Measurements from ENCODE around the gene HCN2.
A peak's percentile ranks its signal among the peaks of the same experiment; 100 is the strongest.
"Not testable (repeated sequence)": the region's sequence is repeated elsewhere in the genome, so short reads cannot be mapped to it uniquely, and the experiment has no call there.

The HCN2 gene

DNA sequence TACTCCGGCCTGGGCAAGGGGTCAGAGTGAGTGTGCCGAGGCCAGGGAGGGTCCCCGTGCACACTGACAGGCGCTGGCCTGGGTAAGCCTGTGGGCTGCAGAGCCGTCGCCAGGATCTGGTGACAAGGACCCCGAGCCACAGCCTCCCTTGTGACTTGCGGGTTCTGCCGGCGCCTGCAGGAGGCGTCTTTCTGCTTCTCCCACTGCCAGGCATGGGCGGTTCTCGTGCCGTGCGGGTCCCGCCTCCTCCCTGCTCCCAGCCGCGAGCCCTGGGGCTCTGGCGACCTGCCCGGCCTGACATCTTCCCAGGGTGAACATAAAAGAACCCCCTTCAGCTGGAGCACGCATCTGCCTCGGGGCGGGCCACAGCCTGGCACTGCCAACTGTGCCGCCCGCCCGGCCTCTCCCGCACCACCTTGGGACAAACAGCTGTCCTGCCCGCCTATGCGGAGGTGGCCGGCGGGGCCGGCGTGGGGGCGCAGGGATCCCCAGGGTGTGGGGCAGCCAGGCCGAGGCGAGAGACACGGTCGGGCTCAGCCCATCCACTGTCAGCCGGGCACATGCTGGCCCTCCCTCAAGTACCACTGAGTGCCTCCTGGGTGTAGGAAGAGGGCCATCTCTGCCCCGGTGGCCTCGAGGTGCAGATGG, 1.5 kb upstream of the HCN2 start:
- peak; percentile 94 for DNase-seq

GRCh38 chr19:588741-589692, 664 bp upstream of the HCN2 start:
- DNase-seq: no peak

DNA sequence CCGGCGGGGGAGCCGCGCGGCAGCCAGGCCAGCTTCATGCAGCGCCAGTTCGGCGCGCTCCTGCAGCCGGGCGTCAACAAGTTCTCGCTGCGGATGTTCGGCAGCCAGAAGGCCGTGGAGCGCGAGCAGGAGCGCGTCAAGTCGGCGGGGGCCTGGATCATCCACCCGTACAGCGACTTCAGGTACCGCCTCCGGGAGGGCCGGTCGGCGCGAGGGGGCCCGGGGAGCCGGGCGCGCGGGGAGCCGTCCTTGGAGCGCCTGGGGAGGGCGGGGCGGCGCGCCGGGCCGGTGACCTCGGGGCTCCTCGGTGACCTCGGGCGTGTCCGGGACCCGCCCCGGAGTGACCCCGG, 690 bp downstream of the HCN2 start:
- DNase-seq: peak; percentile 61

DNA sequence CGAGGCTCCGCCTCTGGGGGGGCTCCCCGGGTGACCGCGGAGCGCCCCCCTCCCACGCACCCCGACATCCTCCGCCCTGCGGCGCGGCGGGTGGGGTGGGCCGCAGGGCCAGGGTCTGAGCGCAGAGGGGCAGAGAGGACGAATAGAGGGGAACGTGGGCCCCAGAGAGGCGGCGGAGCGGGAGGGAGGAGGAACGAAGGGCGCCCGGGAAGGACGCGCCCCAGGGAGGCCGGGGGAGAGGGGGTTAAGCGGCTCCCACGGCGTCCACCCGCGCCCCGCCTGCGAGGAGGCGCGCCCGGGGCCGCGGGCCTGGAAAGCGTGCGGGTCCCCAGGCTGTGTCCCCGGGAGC, 1.0 kb downstream of the HCN2 start:
- no peak for DNase-seq

- DNase-seq: peak; percentile 53
These were observed 1.6 kb downstream of the HCN2 start for GRCh38 chr19:591099-591958.

- no peak for DNase-seq
These were observed 2.4 kb downstream of the HCN2 start for GRCh38 chr19:592101-592500.

DNA sequence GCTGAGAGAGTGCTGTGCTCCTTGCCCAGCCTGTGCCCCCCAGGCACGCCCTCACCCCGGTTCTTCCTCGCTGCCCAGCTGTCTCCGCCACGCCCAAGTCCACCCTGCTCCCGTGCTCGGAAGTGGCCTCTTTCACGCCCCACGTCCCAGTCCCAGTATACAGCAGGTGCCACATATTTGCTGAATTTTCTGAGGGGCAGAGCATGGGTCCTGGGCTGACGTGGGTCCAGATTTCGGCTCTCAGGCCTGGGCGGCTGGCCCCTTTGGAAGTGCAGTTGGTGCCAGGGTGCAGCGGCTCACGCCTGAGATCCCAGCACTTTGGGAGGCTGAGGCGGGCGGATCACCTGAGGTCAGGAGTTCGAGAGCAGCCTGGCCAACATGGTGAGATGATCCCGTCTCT, 3.4 kb downstream of the HCN2 start:
- no peak for DNase-seq

GRCh38 chr19:593505-593904, 3.8 kb downstream of the HCN2 start:
- DNase-seq: no peak

DNA sequence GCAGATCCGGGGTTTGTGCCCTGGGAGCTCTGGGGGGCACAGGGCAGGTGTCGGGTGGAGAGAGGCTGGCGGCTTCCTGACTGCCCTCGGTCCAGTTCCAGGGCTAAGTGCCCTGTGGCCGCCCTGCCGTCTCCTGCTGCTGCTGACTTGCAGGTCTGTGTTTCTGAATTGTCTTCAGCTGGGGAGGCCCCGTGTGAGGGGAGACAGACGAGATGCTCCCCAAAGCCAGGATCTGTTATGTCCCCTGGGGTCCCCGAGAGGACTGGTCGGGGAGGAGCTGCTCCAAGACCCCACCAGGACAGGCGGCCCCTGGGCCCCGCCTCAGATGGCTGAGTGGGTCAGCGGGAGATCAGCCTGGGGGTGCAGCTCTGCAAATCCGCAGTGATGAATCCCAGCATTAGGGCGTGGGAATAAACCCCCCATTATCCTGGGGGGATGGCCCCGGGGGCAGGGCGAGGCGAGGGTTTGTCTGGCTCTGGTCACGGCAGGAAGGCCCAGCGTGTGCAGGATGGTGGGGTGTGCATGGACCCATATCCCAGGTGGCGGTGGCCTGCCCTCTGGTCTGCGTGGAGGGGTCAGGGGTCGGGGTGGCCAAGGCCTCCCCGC, 4.7 kb downstream of the HCN2 start:
- no peak for DNase-seq

DNA sequence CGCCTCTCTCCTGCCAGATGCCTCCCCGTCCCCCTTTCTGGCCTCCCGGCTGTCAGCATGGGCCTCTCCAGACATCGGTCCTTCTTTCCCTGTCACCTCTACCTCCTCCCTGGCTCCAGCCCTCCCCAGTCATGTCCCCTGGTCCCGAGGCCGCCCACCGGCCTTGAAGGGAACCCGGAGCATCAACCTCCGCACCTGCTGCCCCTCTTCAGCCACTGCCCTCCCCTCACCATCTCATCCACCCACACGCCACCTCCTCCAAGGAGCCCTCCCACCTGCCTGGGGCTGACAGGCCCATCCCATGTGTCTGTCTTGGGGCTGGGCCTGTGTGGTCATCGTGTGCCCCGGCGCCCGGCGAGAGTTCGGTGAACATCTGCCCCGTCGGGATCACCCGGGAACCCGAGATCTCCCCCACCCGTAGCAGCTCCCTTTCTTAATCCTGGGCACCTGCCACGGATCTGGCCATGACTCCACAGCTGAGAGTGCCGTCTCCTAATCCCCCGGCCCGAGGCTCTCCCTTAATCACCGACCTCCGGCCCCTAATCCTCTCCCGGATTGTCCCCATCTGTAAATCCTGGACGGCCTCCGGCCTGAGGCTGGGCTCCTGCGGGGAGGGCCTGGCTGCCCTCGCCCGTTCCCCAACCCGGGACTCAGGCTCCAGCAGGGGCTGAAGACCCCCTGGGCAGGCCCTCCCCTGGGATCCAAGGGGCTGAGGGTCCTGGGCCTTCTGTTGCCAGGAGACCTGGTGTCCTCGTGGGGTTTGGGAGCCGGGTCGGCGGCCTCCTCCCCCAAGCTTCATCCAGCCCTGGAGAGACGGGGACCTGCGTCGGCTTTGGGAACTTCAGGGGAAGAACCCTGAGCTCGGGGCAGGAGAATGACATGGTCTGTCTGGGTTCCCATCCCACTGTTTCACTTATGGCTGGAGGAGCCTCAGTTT, 5.9 kb downstream of the HCN2 start:
- DNase-seq: no peak

DNA sequence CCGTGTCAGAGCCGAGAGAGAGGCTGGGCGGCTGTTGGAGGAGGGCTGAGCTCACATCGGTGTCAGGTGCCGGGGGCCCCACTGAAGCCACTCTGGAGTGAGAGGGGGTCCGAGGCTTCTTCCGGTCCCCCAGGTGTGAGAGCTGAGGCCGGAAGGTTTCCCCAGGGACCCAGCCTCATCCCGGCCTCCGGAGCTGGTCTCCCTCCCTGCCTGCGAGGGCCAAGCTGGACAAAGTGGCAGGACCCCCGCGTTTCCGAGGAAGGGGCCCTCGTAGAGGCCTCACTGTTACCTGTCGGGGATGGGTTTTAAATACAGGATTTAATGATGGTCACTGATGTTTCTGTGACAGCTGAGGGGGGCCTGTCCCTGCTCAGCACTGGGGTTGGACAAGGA, 6.6 kb downstream of the HCN2 start:
- DNase-seq: no peak

- no peak for DNase-seq
These were observed 8.0 kb downstream of the HCN2 start for GRCh38 chr19:597406-598315.

GRCh38 chr19:601310-601709, 11.6 kb downstream of the HCN2 start:
- DNase-seq: no peak

DNA sequence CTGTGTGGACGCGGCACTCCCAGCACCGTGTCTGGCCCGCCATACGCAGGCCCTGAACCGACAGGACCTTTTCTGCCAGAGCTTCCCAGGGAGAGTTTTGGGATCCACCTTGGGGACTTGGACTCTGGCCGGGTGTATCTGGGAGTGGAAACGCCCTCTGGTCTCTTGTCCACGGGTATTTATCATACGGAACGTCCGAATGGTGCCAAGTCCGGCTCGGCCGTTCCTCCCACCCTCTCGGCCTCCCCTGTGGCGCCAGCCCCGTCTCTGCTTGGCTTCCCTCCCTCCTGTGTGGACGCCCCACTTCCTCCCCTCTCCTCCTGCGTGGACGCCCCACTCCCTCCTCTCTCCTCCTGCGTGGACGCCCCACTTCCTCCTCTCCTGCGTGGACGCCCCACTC, 12.1 kb downstream of the HCN2 start:
- DNase-seq: no peak

GRCh38 chr19:602391-603301, 13.0 kb downstream of the HCN2 start:
- no peak for DNase-seq

- not testable (repeated sequence) for DNase-seq
These were observed 13.6 kb downstream of the HCN2 start for GRCh38 chr19:603302-603639.

GRCh38 chr19:603779-604178, 14.1 kb downstream of the HCN2 start:
- DNase-seq: not testable (repeated sequence)

GRCh38 chr19:604355-604754, 14.7 kb downstream of the HCN2 start:
- DNase-seq: peak; percentile 68

- peak; percentile 49 for DNase-seq
These were observed 15.6 kb downstream of the HCN2 start for GRCh38 chr19:605061-605971.
